Stimulated activated CD8-positive, alpha-beta memory T cell treated with anti-CD3 and anti-CD28 coated beads, Interleukin-15, amount 100 ng/mL, for 24 hours (primary cell): ENCODE data around the gene WDR70.
"Not testable (repeated sequence)": the region's sequence is repeated elsewhere in the genome, so short reads cannot be mapped to it uniquely, and the experiment has no call there.

Experiments used
- DNase-seq: peaks from one replicate; pipeline ENCODE4 v3.0.0-alpha.2; 2020; ENCODE audit warnings: low read depth

WDR70 gene

GRCh38 chr5:37454402-37455055 lies 75.4 kb downstream of the WDR70 start:
- not testable (repeated sequence) for DNase-seq

DNA sequence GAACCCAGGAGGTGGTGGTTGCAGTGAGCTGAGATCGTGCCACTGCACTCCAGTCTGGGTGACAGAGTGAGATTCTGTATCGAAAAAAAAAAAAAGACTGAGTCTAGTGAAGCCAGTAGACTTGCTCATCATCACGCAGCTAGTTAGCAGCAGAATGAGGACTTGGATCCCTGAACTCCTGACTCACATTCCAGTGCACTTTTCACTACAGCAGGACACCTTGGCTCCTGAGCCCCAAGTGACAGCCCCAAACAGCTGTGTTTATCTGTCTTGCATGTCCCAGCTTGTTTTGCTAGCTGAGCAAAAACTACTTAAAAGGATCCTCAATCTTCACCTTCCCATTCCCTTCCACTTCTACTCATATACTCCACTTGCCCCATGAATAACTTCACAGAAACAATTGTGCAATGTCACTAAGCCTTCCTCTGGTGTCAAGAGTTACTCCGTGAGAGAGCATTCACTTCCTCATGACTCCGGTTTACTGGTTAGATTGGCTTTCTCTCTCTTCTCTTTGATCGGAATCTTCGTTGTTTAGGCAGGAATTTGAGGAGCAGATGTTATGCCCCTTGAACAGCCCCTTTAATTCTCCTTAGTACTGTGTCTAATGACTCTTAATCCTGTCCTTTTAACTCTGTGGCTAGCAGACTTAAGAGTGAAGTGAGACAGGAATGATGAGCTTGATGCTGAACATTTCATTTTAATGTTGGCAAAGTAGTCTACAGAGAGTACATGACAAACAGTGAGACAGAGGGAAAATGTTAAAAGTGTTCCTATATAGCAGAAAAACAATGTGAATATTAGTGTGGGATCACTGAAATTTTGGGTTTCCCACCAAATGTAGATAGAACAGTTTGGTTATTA lies 84.3 kb downstream of the WDR70 start:
- not testable (repeated sequence) for DNase-seq

DNA sequence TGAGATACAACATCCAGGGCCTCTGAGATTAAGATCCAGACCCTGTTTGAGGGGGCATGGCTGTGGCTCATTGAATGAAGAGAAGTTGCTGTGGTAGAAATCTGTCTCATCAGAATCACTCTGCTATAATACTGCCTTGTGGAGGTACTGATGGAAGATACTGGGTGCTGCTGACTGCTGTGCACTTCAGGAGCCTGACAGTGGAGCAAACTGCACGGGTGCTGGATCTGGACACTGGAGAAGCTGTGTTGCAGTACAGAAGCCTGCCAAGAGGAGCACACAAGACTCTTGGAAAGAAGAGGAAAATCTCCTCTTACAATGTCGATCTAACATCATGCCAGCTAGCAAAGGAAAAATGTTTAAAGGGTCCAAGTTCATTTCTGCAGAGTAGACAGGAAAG lies 85.5 kb downstream of the WDR70 start:
- DNase-seq: not testable (repeated sequence)

DNA sequence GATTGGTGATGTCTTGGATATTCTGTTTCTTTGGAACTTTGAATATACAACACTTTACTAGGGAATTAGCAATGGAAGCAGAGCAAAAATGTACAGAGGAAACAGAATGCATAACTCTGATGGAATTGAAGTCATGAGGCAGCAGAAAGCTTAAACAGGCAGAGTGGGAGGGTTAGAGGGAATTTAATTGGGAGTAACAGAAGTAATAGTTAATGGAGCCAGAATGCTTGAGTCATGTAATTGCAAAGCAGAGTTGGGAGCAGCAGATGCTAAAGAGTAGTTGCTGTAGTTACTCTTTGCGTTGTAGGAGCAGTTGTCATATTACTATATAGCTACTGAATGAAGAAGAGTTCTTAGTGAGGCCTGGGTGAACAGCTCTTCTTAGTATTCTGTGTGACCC lies 90.3 kb downstream of the WDR70 start:
- DNase-seq: not testable (repeated sequence)

GRCh38 chr5:37471666-37472197 lies 92.6 kb downstream of the WDR70 start:
- DNase-seq: no peak

DNA sequence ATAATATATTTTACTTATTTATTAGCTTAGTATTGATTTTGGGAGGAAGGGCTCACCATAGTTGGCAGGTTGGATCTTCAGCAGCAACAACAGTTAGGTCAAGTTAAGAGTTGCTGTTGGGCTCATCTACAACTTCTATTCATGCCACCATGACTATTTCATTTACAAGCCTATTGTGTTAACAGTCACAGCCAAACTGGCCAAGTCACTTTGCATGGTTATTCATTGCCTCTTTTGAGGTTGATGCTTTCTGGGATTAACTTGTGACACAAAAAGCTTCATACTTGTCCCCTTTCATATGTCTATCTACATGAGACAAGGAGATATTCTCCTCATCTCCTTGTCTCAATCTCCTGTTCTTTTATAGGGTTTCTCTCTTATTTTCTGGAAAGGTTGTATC lies 98.3 kb downstream of the WDR70 start:
- no peak for DNase-seq

- no peak for DNase-seq
Observed at GRCh38 chr5:37478121-37478894, 99.2 kb downstream of the WDR70 start.

GRCh38 chr5:37481395-37481794 lies 102.3 kb downstream of the WDR70 start:
- not testable (repeated sequence) for DNase-seq

GRCh38 chr5:37490120-37490810 lies 111.1 kb downstream of the WDR70 start:
- DNase-seq: no peak

DNA sequence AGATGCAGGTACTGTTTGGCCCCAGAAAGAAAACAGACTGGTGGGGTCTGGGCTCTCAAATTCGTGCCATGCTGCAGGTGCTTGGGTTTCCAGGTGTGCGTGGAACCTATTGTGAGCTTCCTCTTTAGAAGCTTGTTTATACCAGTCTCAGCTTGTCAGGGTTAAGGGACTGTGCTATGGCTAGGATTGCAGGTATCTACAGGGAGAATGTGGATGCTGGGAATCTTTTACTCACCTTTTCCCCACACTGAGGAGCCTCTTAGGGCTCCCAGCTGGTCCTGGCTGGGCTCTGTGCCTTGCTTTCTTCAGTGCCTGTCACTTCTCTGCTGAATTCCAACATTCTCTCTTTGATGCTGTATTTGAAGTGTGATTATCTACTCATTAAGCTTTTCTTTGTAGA lies 111.8 kb downstream of the WDR70 start:
- no peak for DNase-seq

DNA sequence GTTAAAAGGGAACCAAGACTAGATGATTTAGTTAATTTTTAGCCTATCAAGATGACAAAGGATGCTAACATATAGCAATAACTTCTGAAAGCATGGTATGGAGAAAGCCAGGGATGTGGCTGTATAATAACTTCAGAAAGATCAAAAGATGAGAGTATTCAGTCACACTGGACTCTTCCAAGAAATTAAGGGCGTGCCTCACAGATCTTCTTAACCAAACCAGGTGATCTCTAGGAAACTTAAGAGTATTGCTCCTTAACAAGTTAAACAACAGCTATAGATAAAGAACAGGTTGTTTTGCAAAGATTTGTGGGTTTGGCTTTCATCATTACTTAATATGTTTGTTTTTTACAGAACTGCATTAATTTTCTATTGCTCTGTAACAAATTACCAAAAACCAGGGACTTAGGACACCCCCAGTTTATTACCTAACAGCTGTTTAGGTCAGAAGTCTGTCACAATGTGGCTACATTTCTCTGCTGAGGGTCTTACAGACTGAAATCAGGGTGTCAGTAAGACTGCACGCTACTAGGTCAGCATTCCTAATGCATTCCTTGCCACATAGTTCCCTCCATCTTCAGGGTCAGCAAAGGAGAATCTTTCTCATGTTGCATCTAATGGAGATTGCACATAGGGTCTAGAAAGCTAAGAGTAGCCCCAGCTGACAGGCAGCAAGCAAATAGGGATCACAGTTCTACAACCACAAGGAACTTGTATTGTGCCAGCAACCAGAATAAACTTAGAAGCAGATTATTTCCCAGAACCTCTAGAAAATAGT lies 113.8 kb downstream of the WDR70 start:
- no peak for DNase-seq

DNA sequence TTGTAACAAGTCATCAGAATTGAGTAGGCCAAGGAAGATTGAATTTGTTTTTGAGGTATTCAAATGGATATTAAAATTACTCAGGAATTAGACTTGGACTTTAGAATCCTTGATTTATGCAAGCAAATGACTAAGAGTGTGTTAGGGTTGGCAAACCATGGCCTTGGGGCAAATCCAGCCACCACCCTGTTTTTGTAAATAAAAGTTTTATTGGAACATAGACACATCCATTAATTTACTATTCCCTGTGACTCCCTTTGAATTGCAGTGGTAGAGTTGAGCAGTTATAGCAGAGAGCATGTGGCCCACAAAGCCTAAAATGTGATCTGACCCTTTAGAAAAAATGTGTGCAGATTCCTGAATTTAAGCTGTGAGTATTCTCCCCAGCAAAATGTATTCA lies 115.6 kb downstream of the WDR70 start:
- DNase-seq: no peak

GRCh38 chr5:37495210-37495609 lies 116.1 kb downstream of the WDR70 start:
- DNase-seq: no peak

DNA sequence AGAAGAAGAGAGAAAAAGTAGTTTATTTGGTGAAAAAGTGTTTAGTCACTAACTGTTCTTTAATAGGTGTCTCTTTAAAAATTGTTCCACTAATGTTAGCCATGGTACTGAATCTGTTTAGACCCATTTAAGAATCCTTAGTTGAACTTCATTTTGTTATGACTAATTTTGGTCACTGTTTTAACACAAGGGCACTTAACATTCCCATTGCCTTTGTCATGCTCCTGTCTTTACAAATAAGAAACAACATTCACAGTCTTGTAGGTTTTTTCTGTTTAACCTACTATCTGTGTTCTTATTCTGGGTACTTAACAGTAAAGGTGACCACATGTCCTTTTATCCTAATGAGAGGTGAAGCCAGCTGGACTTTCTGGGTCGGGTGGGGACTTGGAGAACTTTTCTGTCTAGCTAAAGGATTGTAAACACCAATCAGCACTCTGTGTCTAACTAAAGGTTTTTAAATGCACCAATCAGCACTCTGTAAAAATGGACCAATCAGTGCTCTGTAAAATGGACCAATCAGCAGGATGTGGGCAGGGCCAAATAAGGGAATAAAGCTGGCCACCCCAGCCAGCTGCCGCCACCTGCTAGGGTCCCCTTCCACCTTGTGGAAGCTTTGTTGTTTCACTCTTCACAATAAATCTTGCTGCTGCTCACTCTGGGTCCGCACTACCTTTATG lies 116.7 kb downstream of the WDR70 start:
- no peak for DNase-seq

DNA sequence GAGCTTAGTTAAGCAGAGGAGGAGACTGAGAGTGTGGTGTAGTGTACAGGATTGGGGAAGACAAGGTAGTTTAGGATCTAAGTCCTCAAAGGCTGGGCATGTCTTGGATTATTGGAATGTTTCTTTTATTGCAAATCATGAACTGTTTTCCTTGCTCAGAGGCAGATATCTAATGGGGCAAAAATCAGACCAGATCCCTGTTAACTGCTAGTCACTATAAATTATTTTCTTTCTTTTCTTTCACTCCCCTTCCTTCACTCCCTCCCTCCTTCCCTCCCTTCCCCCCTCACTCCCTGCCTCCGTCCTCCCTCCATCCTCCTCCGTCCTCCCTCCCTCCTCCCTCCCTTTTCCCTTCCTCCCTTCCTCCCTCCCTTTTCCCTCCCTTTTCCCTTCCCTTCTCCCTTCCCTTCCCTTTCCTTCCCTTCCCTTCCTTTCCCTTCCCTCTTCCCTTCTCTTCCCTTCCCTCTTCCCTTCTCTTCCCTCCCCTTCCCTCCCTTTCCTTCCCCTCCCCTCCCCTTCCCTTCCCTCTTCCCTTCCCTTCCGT lies 117.9 kb downstream of the WDR70 start:
- DNase-seq: no peak

GRCh38 chr5:37501152-37501551 lies 122.0 kb downstream of the WDR70 start:
- no peak for DNase-seq

DNA sequence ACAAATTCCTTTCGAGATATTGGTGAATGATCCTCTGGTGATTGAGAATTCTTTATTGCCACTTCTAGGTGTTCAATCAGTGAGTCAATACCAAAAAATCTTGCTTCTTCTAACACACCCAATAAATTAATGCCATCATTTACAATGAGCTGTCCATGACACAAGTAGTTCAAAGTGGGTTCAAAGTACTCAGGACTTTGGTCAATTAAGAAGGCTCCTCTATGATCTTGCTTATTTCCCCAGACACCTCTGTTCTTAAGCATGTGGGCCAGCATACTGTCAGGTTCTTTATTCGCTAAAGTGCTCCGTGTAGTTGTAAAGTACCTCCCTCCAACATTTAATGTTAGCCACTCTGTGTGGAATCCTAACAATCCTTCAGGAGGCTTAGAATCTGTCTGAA lies 127.1 kb downstream of the WDR70 start:
- DNase-seq: no peak

- no peak for DNase-seq
Observed at GRCh38 chr5:37506722-37507121, 127.6 kb downstream of the WDR70 start.

GRCh38 chr5:37511646-37512045 lies 132.5 kb downstream of the WDR70 start:
- DNase-seq: no peak

GRCh38 chr5:37514946-37515345 lies 135.8 kb downstream of the WDR70 start:
- no peak for DNase-seq
